ENCODE data around the gene OSBPL8. TPM values are rescaled to one million over a fixed set of nuclear protein-coding genes. Genes with fewer than 3 reads are reported as not detected.

The OSBPL8 gene
- total RNA-seq, 4 donors from 2014 or later: 15.5 to 241 (median 29.4) TPM

GRCh38 chr12:76422154-76422542 is 137.4 kb downstream of the OSBPL8 start:
- TF ChIP-seq CTCF (IDR thresholded peaks at IDR 0.05) (no peak), EP300 (IDR thresholded peaks at IDR 0.05; ENCODE audit: low read depth) (no peak), POLR2A (IDR thresholded peaks at IDR 0.05) (no peak), POLR2AphosphoS5 (IDR thresholded peaks at IDR 0.05) (no peak)
- no peak overlapping the region for H3K27ac ChIP-seq
- intact Hi-C loops (cut with DNase I; ENCODE audit: low total_unique reads): no loop called here
- H3K9me3 ChIP-seq: peaks cover 7 to 10% of the 10 kb centered on the region in 2 donors
- DNase-seq: no peak
- 68 to 72% methylated on average over 2 of the region's 2 CpGs for WGBS, 2 donors (ENCODE audit: low coverage in 1 of 2)
- H3K36me3 ChIP-seq: peaks cover 0 to 4% (median 0%) of the 10 kb centered on the region in 4 donors
- no peaks in the 10 kb centered on the region for H3K27me3 ChIP-seq
- no peak overlapping the region for H3K4me3 ChIP-seq
- in situ Hi-C loops (cut with MboI; ENCODE audit: low pct_ligation_motif_present in 1 of 4, low pct_unique_long_range_greater_than_20kb in 1 of 4, low sequenced_read_pairs in 3 of 4): no loop called here
- H3K4me1 ChIP-seq: peaks cover 0 to 19% (median 0%) of the 10 kb centered on the region in 4 donors

GRCh38 chr12:76421046-76421445 is 138.5 kb downstream of the OSBPL8 start:
- Histone ChIP-seq H3K4me3 (no peak overlapping the region), H3K27me3 (no peaks in the 10 kb centered on the region), H3K4me1 (peaks cover 0 to 19% (median 0%) of the 10 kb centered on the region in 4 donors), H3K27ac (no peak overlapping the region), H3K9me3 (peaks cover 7 to 10% of the 10 kb centered on the region in 2 donors), H3K36me3 (peaks cover 0 to 4% (median 0%) of the 10 kb centered on the region in 4 donors)
- DNase-seq: no peak
- 84 to 89% methylated on average over 2 of the region's 2 CpGs for WGBS, 2 donors (ENCODE audit: low coverage in 1 of 2)
- in situ Hi-C loops (cut with MboI; ENCODE audit: low pct_ligation_motif_present in 1 of 4, low pct_unique_long_range_greater_than_20kb in 1 of 4, low sequenced_read_pairs in 3 of 4): no loop called here
- TF ChIP-seq POLR2A (IDR thresholded peaks at IDR 0.05) (no peak), POLR2AphosphoS5 (IDR thresholded peaks at IDR 0.05) (no peak), CTCF (IDR thresholded peaks at IDR 0.05) (no peak), EP300 (IDR thresholded peaks at IDR 0.05; ENCODE audit: low read depth) (no peak)
- intact Hi-C loops (cut with DNase I; ENCODE audit: low total_unique reads): no loop called here

- Histone ChIP-seq H3K36me3 (peaks cover 0 to 4% (median 0%) of the 10 kb centered on the region in 4 donors), H3K9me3 (peaks cover 6 to 7% of the 10 kb centered on the region in 2 donors), H3K27me3 (no peaks in the 10 kb centered on the region), H3K4me1 (peaks cover 0 to 19% (median 0%) of the 10 kb centered on the region in 4 donors), H3K4me3 (no peak overlapping the region), H3K27ac (no peak overlapping the region)
- WGBS, 2 donors (ENCODE audit: low coverage in 1 of 2): 73 to 89% methylated on average over 2 of the region's 2 CpGs
- in situ Hi-C loops (cut with MboI; ENCODE audit: low pct_ligation_motif_present in 1 of 4, low pct_unique_long_range_greater_than_20kb in 1 of 4, low sequenced_read_pairs in 3 of 4): no loop called here
- TF ChIP-seq CTCF (IDR thresholded peaks at IDR 0.05): no peak
- TF ChIP-seq POLR2A (IDR thresholded peaks at IDR 0.05): no peak
- no peak for TF ChIP-seq POLR2AphosphoS5 (IDR thresholded peaks at IDR 0.05)
- TF ChIP-seq EP300 (IDR thresholded peaks at IDR 0.05; ENCODE audit: low read depth): no peak
- no peak for DNase-seq
- intact Hi-C loops (cut with DNase I; ENCODE audit: low total_unique reads): no loop called here
These were observed 139.3 kb downstream of the OSBPL8 start for GRCh38 chr12:76420222-76420621.

GRCh38 chr12:76417116-76417515 is 142.5 kb downstream of the OSBPL8 start:
- Histone ChIP-seq H3K4me1 (peaks cover 0 to 5% (median 0%) of the 10 kb centered on the region in 4 donors), H3K9me3 (no peaks in the 10 kb centered on the region), H3K27ac (no peak overlapping the region), H3K27me3 (no peaks in the 10 kb centered on the region), H3K4me3 (no peak overlapping the region), H3K36me3 (no peaks in the 10 kb centered on the region)
- intact Hi-C loops (cut with DNase I; ENCODE audit: low total_unique reads) (no loop called here), in situ Hi-C loops (cut with MboI; ENCODE audit: low pct_ligation_motif_present in 1 of 4, low pct_unique_long_range_greater_than_20kb in 1 of 4, low sequenced_read_pairs in 3 of 4) (no loop called here)
- TF ChIP-seq POLR2A (IDR thresholded peaks at IDR 0.05) (no peak), CTCF (IDR thresholded peaks at IDR 0.05) (no peak), EP300 (IDR thresholded peaks at IDR 0.05; ENCODE audit: low read depth) (no peak), POLR2AphosphoS5 (IDR thresholded peaks at IDR 0.05) (no peak)
- no peak for DNase-seq

Data from transverse colon (tissue), 4 donors.